K562 (cell line): Measurements from ENCODE around the gene CEP72. TPM values are rescaled to one million over a fixed set of nuclear protein-coding genes. Genes with fewer than 3 reads are reported as not detected.

ENCODE experiments used
- CXXC5 ChIP-seq: fragments of 250-450 bp; sonication (Bioruptor Pico); IDR thresholded peaks from 2 replicates; pipeline ENCODE4 v1.8.0; 2022; ENCODE audit warnings: inconsistent platforms, mild to moderate bottlenecking, moderate library complexity
- DIDO1 ChIP-seq: fragments of 450-650 bp; IDR thresholded peaks from 2 replicates; pipeline ENCODE4 v1.6.1; 2016; ENCODE audit warnings: low read depth, missing biosample characterization, missing genetic modification characterization
- HNRNPLL ChIP-seq: fragments of 200-400 bp; formaldehyde crosslinking; IDR thresholded peaks from 2 replicates; pipeline ENCODE4 v1.6.1; 2017; ENCODE audit warnings: low read length, low read depth, mild to moderate bottlenecking; ENCODE audit not compliant: poor library complexity, severe bottlenecking
- NFATC3 ChIP-seq: fragments of 450-650 bp; IDR thresholded peaks from 2 replicates; pipeline ENCODE4 v1.6.1; 2017; ENCODE audit warnings: mild to moderate bottlenecking
- NR4A1 ChIP-seq, 2 experiments: fragments of 250-450 bp in 1 of 2; fragments of 450-650 bp in 1 of 2; sonication (Bioruptor Pico) in 1 of 2; IDR thresholded peaks; 2 replicates each; pipeline versions ENCODE4 v1.4.0 to v1.6.1; 2016 to 2020; ENCODE audit warnings: mild to moderate bottlenecking in 2 of 2, missing compliant biosample characterization in 1 of 2, missing genetic modification characterization in 1 of 2, moderate library complexity in 1 of 2
- RFX7 ChIP-seq: fragments of 250-450 bp; sonication (Bioruptor Pico); IDR thresholded peaks from 2 replicates; pipeline ENCODE4 v1.5.1; 2021; ENCODE audit warnings: mild to moderate bottlenecking
- SIX5 ChIP-seq, 2 experiments: IDR thresholded peaks; 2 replicates each; pipeline ENCODE4 v1.6.1; 2011; ENCODE audit warnings: low read length in 2 of 2, borderline replicate concordance in 1 of 2, low read depth in 1 of 2, mild to moderate bottlenecking in 1 of 2, moderate library complexity in 1 of 2; ENCODE audit not compliant: insufficient read depth in 1 of 2
- TAL1 ChIP-seq: fragments of 450-650 bp; IDR thresholded peaks from 2 replicates; pipeline ENCODE4 v1.6.1; 2016; ENCODE audit warnings: mild to moderate bottlenecking
- ZC3H4 ChIP-seq: sonication (generic); formaldehyde crosslinking; IDR thresholded peaks from 2 replicates; pipeline ENCODE4 v1.9.0; 2021; ENCODE audit warnings: missing genetic modification reagents, borderline replicate concordance
- polyA plus RNA-seq, 8 experiments: library from polyadenylated mRNA; depleted of rRNA in 4 of 8; stranded (reverse) in 5 of 8; unstranded in 3 of 8; fragments of >200 nt; fragmentation: Nextera tagmentation in 2 of 8; fragmentation: Illumina TruSeq in 1 of 8; extraction: Ambion mirVana in 2 of 8; extraction: Trizol in 1 of 8; gene quantifications; 2 replicates each; pipeline versions ENCODE4 v1.2.1 to v1.2.3, GENCODE V29; 2011 to 2014; ENCODE audit warnings: inconsistent platforms in 1 of 8, missing spikeins in 1 of 8
- total RNA-seq, 7 experiments: library from RNA; depleted of rRNA in 6 of 7; stranded (reverse); fragments of >200 nt in 6 of 7; fragmentation: Illumina TruSeq in 2 of 7; extraction: Trizol in 2 of 7; gene quantifications; 2 replicates each; pipeline versions ENCODE4 v1.2.1 to v1.2.3, GENCODE V29; 2011 to 2021; ENCODE audit warnings: low replicate concordance in 1 of 7
- TF ChIP-seq, protein P1 (sequence below): IDR thresholded peaks from 2 replicates; pipeline ENCODE4 v1.6.1; 2011; ENCODE audit warnings: borderline replicate concordance, low read depth, mild to moderate bottlenecking, moderate library complexity, low read length; ENCODE audit not compliant: insufficient read depth, poor library complexity, severe bottlenecking
- TF ChIP-seq, protein P2 (sequence below): fragments of 450-650 bp; conservative IDR thresholded peaks from 2 replicates; pipeline ENCODE4 v1.6.1; 2016; ENCODE audit warnings: missing genetic modification characterization, low read depth, mild to moderate bottlenecking, control low read depth, missing compliant biosample characterization
- TF ChIP-seq, protein P3 (sequence below): fragments of 450-650 bp; IDR thresholded peaks from 2 replicates; pipeline ENCODE4 v1.7.0; 2016; ENCODE audit warnings: borderline replicate concordance

The CEP72 gene
- total and polyA plus RNA-seq, 9 of the 15 experiments (the other 6 are each of a cell fraction or from before 2014, with no cell fraction given) = 0.89 to 38.1 (median 14.2) TPM

DNA sequence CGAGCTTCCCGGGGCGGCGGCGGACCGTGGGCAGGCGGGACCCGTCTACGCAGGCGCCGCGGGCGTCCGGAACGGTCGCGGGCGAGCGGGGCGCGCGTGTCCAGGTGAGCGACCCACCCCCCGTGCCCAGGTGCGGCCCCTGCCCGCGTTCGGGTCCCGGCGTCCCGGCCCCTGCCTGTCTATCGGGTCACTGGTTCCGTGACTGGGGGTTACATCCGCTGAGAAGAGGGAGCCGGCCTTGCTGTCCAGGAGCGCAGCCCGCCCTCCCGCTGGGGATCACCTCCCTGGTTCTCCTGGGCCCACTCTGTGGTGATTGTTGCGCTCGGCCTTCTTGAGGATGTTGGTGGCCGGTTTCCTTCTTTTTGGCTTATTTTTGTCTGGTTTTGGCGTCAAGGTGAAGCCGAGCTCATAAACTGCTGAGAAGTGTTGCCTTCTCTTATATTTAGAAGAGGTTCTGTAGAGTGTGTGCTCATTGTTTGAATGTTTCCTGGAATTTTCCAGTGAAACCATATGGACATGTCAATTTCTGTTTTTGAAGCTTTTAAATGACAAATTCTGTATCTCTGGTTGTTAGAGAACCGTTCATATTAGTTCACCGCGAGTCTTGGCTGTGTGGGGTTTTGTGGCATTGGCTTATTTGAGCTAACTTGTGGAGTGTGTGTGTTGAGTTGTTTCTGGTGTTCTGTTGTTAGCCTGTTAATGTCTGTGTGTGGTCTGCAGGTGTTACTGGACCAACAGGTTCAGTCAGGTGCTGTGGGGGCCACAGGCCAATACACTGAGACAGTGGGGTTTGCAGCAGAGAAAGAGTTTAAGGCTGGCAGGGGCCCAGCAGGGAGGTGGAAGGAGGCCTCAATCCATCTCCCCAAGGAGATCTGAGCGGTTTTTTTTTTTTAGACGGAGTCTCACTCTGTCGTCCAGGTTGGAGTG is 621 bp downstream of the CEP72 start (continued):
- TF ChIP-seq, protein P1, sequence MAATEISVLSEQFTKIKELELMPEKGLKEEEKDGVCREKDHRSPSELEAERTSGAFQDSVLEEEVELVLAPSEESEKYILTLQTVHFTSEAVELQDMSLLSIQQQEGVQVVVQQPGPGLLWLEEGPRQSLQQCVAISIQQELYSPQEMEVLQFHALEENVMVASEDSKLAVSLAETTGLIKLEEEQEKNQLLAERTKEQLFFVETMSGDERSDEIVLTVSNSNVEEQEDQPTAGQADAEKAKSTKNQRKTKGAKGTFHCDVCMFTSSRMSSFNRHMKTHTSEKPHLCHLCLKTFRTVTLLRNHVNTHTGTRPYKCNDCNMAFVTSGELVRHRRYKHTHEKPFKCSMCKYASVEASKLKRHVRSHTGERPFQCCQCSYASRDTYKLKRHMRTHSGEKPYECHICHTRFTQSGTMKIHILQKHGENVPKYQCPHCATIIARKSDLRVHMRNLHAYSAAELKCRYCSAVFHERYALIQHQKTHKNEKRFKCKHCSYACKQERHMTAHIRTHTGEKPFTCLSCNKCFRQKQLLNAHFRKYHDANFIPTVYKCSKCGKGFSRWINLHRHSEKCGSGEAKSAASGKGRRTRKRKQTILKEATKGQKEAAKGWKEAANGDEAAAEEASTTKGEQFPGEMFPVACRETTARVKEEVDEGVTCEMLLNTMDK = no peak
- TF ChIP-seq TAL1 (no peak), CXXC5 (CRISPR knock-in tag) (peak; percentile 50), NR4A1 (CRISPR knock-in tag; IDR thresholded peaks at IDR 0.05) (0 out of 2 replicates have a peak, but pooled peaks have one; percentile 57), NR4A1 (tag; IDR thresholded peaks at IDR 0.05) (no peak), NFATC3 (0 out of 2 replicates have a peak, but pooled peaks have one; percentile 28), DIDO1 (tag) (no peak), HNRNPLL (no peak), SIX5 (IDR thresholded peaks at IDR 0.05; ENCODE audit: borderline replicate concordance in 1 of 2, insufficient read depth in 1 of 2, low read depth in 1 of 2, low read length in 2 of 2) (no peak), ZC3H4 (CRISPR knock-in tag) (no peak), RFX7 (CRISPR knock-in tag) (no peak)
- TF ChIP-seq, protein P2, sequence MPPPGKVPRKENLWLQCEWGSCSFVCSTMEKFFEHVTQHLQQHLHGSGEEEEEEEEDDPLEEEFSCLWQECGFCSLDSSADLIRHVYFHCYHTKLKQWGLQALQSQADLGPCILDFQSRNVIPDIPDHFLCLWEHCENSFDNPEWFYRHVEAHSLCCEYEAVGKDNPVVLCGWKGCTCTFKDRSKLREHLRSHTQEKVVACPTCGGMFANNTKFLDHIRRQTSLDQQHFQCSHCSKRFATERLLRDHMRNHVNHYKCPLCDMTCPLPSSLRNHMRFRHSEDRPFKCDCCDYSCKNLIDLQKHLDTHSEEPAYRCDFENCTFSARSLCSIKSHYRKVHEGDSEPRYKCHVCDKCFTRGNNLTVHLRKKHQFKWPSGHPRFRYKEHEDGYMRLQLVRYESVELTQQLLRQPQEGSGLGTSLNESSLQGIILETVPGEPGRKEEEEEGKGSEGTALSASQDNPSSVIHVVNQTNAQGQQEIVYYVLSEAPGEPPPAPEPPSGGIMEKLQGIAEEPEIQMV (tag) = no peak
- TF ChIP-seq, protein P3, sequence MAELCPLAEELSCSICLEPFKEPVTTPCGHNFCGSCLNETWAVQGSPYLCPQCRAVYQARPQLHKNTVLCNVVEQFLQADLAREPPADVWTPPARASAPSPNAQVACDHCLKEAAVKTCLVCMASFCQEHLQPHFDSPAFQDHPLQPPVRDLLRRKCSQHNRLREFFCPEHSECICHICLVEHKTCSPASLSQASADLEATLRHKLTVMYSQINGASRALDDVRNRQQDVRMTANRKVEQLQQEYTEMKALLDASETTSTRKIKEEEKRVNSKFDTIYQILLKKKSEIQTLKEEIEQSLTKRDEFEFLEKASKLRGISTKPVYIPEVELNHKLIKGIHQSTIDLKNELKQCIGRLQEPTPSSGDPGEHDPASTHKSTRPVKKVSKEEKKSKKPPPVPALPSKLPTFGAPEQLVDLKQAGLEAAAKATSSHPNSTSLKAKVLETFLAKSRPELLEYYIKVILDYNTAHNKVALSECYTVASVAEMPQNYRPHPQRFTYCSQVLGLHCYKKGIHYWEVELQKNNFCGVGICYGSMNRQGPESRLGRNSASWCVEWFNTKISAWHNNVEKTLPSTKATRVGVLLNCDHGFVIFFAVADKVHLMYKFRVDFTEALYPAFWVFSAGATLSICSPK = no peak
